ENCODE results near the gene DYNLT1. TPM values are rescaled to one million over a fixed set of nuclear protein-coding genes. Genes with fewer than 3 reads are reported as not detected.

DYNLT1 gene
- total RNA-seq, 4 donors from 2014 or later: 83.9 to 125 (median 113) TPM

DNA sequence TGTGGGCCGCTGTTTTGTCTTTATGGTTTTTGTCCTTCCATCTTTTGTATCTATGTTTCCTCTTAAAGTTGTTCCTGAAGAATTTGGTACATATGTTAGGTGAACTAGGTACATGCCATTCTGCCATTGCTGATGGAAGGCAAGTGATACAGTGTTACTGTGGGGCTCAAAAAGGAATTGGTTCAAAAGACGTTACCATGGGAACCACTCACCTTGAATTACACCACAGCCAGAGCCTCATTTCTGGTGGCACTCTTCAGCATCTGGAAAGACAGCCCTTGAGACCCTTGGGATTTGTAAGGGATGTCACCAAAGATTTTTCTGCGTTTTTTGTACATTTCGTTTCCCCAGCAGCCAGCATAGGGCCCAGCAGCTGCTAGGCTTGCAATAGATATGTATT, 52.7 kb downstream of the DYNLT1 start:
- no peak overlapping the region for H3K4me3 ChIP-seq
- no peak for TF ChIP-seq POLR2A (IDR thresholded peaks at IDR 0.05)
- TF ChIP-seq EP300 (IDR thresholded peaks at IDR 0.05): no peak
- TF ChIP-seq, protein P1, sequence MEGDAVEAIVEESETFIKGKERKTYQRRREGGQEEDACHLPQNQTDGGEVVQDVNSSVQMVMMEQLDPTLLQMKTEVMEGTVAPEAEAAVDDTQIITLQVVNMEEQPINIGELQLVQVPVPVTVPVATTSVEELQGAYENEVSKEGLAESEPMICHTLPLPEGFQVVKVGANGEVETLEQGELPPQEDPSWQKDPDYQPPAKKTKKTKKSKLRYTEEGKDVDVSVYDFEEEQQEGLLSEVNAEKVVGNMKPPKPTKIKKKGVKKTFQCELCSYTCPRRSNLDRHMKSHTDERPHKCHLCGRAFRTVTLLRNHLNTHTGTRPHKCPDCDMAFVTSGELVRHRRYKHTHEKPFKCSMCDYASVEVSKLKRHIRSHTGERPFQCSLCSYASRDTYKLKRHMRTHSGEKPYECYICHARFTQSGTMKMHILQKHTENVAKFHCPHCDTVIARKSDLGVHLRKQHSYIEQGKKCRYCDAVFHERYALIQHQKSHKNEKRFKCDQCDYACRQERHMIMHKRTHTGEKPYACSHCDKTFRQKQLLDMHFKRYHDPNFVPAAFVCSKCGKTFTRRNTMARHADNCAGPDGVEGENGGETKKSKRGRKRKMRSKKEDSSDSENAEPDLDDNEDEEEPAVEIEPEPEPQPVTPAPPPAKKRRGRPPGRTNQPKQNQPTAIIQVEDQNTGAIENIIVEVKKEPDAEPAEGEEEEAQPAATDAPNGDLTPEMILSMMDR (IDR thresholded peaks at IDR 0.05): no peak
- TF ChIP-seq POLR2AphosphoS5 (IDR thresholded peaks at IDR 0.05): no peak
- no peak for ATAC-seq
- H3K27me3 ChIP-seq: no peaks in the 10 kb centered on the region
- H3K27ac ChIP-seq: no peak overlapping the region
- H3K9me3 ChIP-seq: no peaks in the 10 kb centered on the region
- no peaks in the 10 kb centered on the region for H3K4me1 ChIP-seq
- 98 to 100% methylated on average over 3 to 4 of the region's 4 CpGs for WGBS, 2 donors (ENCODE audit: low coverage in 1 of 2)
- peaks cover 0 to 100% of the 10 kb centered on the region in 2 donors for H3K36me3 ChIP-seq

GRCh38 chr6:158591134-158591809, 53.3 kb downstream of the DYNLT1 start:
- WGBS, 2 donors (ENCODE audit: low coverage in 1 of 2): 62 to 100% methylated on average over 1 to 6 of the region's 7 CpGs

GRCh38 chr6:158589366-158589765, 55.2 kb downstream of the DYNLT1 start:
- no peaks in the 10 kb centered on the region for H3K4me1 ChIP-seq
- H3K27me3 ChIP-seq: no peaks in the 10 kb centered on the region
- H3K9me3 ChIP-seq: no peaks in the 10 kb centered on the region
- 78 to 88% methylated on average over 4 to 6 of the region's 8 CpGs for WGBS, 2 donors (ENCODE audit: low coverage in 1 of 2)
- no peak for ATAC-seq
- TF ChIP-seq, protein P1 (IDR thresholded peaks at IDR 0.05): no peak
- TF ChIP-seq POLR2AphosphoS5 (IDR thresholded peaks at IDR 0.05) (no peak), EP300 (IDR thresholded peaks at IDR 0.05) (no peak), POLR2A (IDR thresholded peaks at IDR 0.05) (no peak)
- H3K4me3 ChIP-seq: no peak overlapping the region
- H3K36me3 ChIP-seq: peaks cover 0 to 97% of the 10 kb centered on the region in 2 donors
- no peak overlapping the region for H3K27ac ChIP-seq

More at GRCh38 chr6:158591134-158591809, 53.3 kb downstream of the DYNLT1 start:
- no peaks in the 10 kb centered on the region for H3K4me1 ChIP-seq
- no peak for ATAC-seq
- H3K9me3 ChIP-seq: no peaks in the 10 kb centered on the region
- no peak overlapping the region for H3K4me3 ChIP-seq
- H3K36me3 ChIP-seq: peaks cover 0 to 100% of the 10 kb centered on the region in 2 donors
- no peak overlapping the region for H3K27ac ChIP-seq
- TF ChIP-seq, protein P1 (IDR thresholded peaks at IDR 0.05): no peak
- TF ChIP-seq EP300 (IDR thresholded peaks at IDR 0.05): no peak
- no peak for TF ChIP-seq POLR2A (IDR thresholded peaks at IDR 0.05)
- no peak for TF ChIP-seq POLR2AphosphoS5 (IDR thresholded peaks at IDR 0.05)
- H3K27me3 ChIP-seq: no peaks in the 10 kb centered on the region

GRCh38 chr6:158586652-158587051, 57.9 kb downstream of the DYNLT1 start:
- no peaks in the 10 kb centered on the region for H3K4me1 ChIP-seq
- 90 to 100% methylated on average over 2 of the region's 8 CpGs for WGBS, 2 donors (ENCODE audit: low coverage in 1 of 2)
- H3K27ac ChIP-seq: no peak overlapping the region
- H3K36me3 ChIP-seq: peaks cover 0 to 86% of the 10 kb centered on the region in 2 donors
- no peaks in the 10 kb centered on the region for H3K9me3 ChIP-seq
- H3K27me3 ChIP-seq: no peaks in the 10 kb centered on the region
- ATAC-seq: no peak
- no peak overlapping the region for H3K4me3 ChIP-seq
- TF ChIP-seq POLR2AphosphoS5 (IDR thresholded peaks at IDR 0.05) (no peak), EP300 (IDR thresholded peaks at IDR 0.05) (no peak), POLR2A (IDR thresholded peaks at IDR 0.05) (no peak)
- TF ChIP-seq, protein P1 (IDR thresholded peaks at IDR 0.05): no peak

Small RNA genes lying within 50 kb of the gene (small RNA-seq; reads per million reads assigned to genes)
- gene MIR7161: 0 reads per million in 4 donors

Other genes with a start within 250 kb of the DYNLT1 start
- gene TMEM181, start 84.7 kb downstream of the DYNLT1 start, total RNA-seq: 10 to 100 TPM; 26.8 to 38.3 (median 29.3) TPM
- 1 to 10 TPM; 1.9 to 5.9 (median 4.5) TPM for gene SYTL3, start 5.3 kb upstream of the DYNLT1 start, total RNA-seq
- 100 to 1,000 TPM in 3 of 4 donors, 10 to 100 TPM in 1; 88.0 to 190 (median 177) TPM for gene EZR, start 174.6 kb upstream of the DYNLT1 start, total RNA-seq

All from gastroesophageal sphincter (tissue), 4 donors.